Mesenchymal stem cell (in vitro differentiated cells and primary cell): ENCODE measurements around the gene AADACL3.

Experiments used
- DNase-seq: peaks from one replicate; pipeline ENCODE4 v3.0.0-alpha.2; 2013
- H2AFZ ChIP-seq: one replicate; pipeline ENCODE4 v1.6.1; 2013; ENCODE audit warnings: low read depth, mild to moderate bottlenecking, control low read depth, inconsistent platforms, low read length, moderate library complexity
- H2AK5ac ChIP-seq: 2 replicates; pipeline ENCODE4 v1.6.1; 2013; ENCODE audit warnings: low read length, moderate library complexity, mild to moderate bottlenecking, inconsistent platforms; ENCODE audit not compliant: severe bottlenecking
- H2BK120ac ChIP-seq: one replicate; pipeline ENCODE4 v1.6.1; 2013; ENCODE audit warnings: low read depth, mild to moderate bottlenecking, inconsistent platforms, low read length, moderate library complexity
- H2BK12ac ChIP-seq, 2 experiments: one replicate each; pipeline ENCODE4 v1.6.1; 2013; ENCODE audit warnings: inconsistent platforms in 2 of 2, low read length in 2 of 2, mild to moderate bottlenecking in 2 of 2, moderate library complexity in 2 of 2, control low read depth in 1 of 2
- H2BK15ac ChIP-seq: one replicate; pipeline ENCODE4 v1.6.1; 2013; ENCODE audit warnings: mild to moderate bottlenecking, low read depth, inconsistent platforms; ENCODE audit not compliant: poor library complexity, severe bottlenecking
- H2BK5ac ChIP-seq: 2 replicates; pipeline ENCODE4 v1.6.1; 2013; ENCODE audit warnings: low read depth, mild to moderate bottlenecking, low read length, control low read depth, inconsistent platforms; ENCODE audit not compliant: poor library complexity, severe bottlenecking
- H3K14ac ChIP-seq, 2 experiments: one replicate each; pipeline ENCODE4 v1.6.1; 2013; ENCODE audit warnings: inconsistent platforms in 2 of 2, low read length in 2 of 2, control low read depth in 1 of 2, mild to moderate bottlenecking in 1 of 2, moderate library complexity in 1 of 2
- H3K18ac ChIP-seq, 2 experiments: one replicate each; pipeline ENCODE4 v1.6.1; 2013; ENCODE audit warnings: inconsistent platforms in 2 of 2, low read length in 2 of 2, control low read depth in 1 of 2, low read depth in 1 of 2, mild to moderate bottlenecking in 1 of 2
- H3K23ac ChIP-seq, 2 experiments: one replicate each; pipeline ENCODE4 v1.6.1; 2013; ENCODE audit warnings: inconsistent platforms in 2 of 2, low read length in 2 of 2, mild to moderate bottlenecking in 2 of 2, moderate library complexity in 2 of 2, control low read depth in 1 of 2
- H3K27ac ChIP-seq: 2 replicates; pipeline ENCODE4 v1.5.1; 2013; ENCODE audit warnings: mild to moderate bottlenecking, moderate library complexity, low read length, control low read depth, inconsistent platforms; ENCODE audit not compliant: poor library complexity, severe bottlenecking
- H3K27me3 ChIP-seq, 2 experiments: 2 replicates each; pipeline versions ENCODE4 v1.6.1 to v1.7.0; 2013; ENCODE audit warnings: low read length in 2 of 2, mild to moderate bottlenecking in 2 of 2, moderate library complexity in 2 of 2, control low read depth in 1 of 2, inconsistent platforms in 1 of 2; ENCODE audit not compliant: control insufficient read depth in 1 of 2, insufficient read depth in 1 of 2
- H3K36me3 ChIP-seq, 2 experiments: 2 replicates each; pipeline versions ENCODE4 v1.6.1 to v1.7.0; 2013; ENCODE audit warnings: low read length in 2 of 2, control low read depth in 1 of 2, inconsistent platforms in 1 of 2, low read depth in 1 of 2, mild to moderate bottlenecking in 1 of 2; ENCODE audit not compliant: insufficient read depth in 2 of 2, control insufficient read depth in 1 of 2
- H3K4ac ChIP-seq, 2 experiments: one replicate each; pipeline ENCODE4 v1.6.1; 2013; ENCODE audit warnings: inconsistent platforms in 2 of 2, low read length in 2 of 2, mild to moderate bottlenecking in 2 of 2, moderate library complexity in 2 of 2, control low read depth in 1 of 2, low read depth in 1 of 2
- H3K4me1 ChIP-seq: 2 replicates; pipeline ENCODE4 v1.6.1; 2013; ENCODE audit warnings: low read depth, low read length, control low read depth; ENCODE audit not compliant: control insufficient read depth, insufficient read depth
- H3K4me2 ChIP-seq: 2 replicates; pipeline ENCODE4 v1.6.1; 2013; ENCODE audit warnings: low read length, mild to moderate bottlenecking, inconsistent platforms; ENCODE audit not compliant: poor library complexity, severe bottlenecking
- H3K4me3 ChIP-seq, 2 experiments: 2 replicates each; pipeline versions ENCODE4 v1.5.1 to v1.7.0; 2013; ENCODE audit warnings: low read length in 2 of 2, mild to moderate bottlenecking in 2 of 2, control low read depth in 1 of 2, low read depth in 1 of 2; ENCODE audit not compliant: insufficient read depth in 1 of 2
- H3K79me1 ChIP-seq: replicated peaks from 2 replicates; pipeline ENCODE4 v1.6.1; 2013; ENCODE audit warnings: mild to moderate bottlenecking, control low read depth, low read length, inconsistent platforms; ENCODE audit not compliant: poor library complexity, severe bottlenecking
- H3K9ac ChIP-seq: 2 replicates; pipeline ENCODE4 v1.7.0; 2013; ENCODE audit warnings: mild to moderate bottlenecking, low read length, moderate library complexity
- H3K9me3 ChIP-seq: 2 replicates; pipeline ENCODE4 v1.7.0; 2013; ENCODE audit warnings: mild to moderate bottlenecking, low read length; ENCODE audit not compliant: control insufficient read depth
- H4K8ac ChIP-seq: one replicate; pipeline ENCODE4 v1.6.1; 2013; ENCODE audit warnings: inconsistent platforms, mild to moderate bottlenecking, low read length, moderate library complexity
- H4K91ac ChIP-seq: one replicate; pipeline ENCODE4 v1.6.1; 2013; ENCODE audit warnings: mild to moderate bottlenecking, low read length, inconsistent platforms
- WGBS: methylation state at CpG from one replicate; pipeline ENCODE4 v1.1.7; 2013; ENCODE audit warnings: mixed read lengths; 5-methylcytosine and 5-hydroxymethylcytosine counted together

AADACL3 gene

DNA sequence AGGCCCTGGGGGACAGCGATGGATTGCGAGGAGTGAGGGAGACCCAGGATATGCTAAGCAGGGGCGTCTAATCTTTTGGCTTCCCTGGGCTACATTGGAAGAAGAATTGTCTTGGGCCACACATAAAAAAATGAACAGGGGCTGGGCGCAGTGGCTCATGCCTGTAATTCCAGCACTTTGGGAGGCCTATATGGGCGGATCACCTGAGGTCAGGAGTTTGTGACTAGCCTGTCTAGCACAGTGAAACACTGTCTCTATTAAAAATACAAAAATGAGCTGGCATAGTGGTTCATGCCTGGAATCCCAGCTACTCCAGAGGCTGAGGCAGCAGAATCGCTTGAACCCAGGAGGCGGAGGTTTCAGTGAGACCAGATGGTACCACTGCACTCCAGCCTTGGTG is 46.9 kb downstream of the AADACL3 start:
- Histone ChIP-seq H3K27me3 (peaks cover 0 to 29% of the 10 kb centered on the region in 2 experiments), H3K9ac (no peak overlapping the region), H3K27ac (no peak overlapping the region), H2BK15ac (no peak overlapping the region), H3K14ac (no peak overlapping the region), H2AFZ (no peak overlapping the region), H3K4me2 (no peak overlapping the region), H3K79me1 (no peaks in the 10 kb centered on the region), H4K91ac (no peak overlapping the region), H3K9me3 (no peaks in the 10 kb centered on the region), H3K18ac (no peak overlapping the region), H3K4me3 (no peak overlapping the region), H3K36me3 (no peaks in the 10 kb centered on the region), H2AK5ac (no peak overlapping the region), H3K23ac (no peak overlapping the region), H2BK5ac (no peak overlapping the region), H4K8ac (no peak overlapping the region), H3K4me1 (no peaks in the 10 kb centered on the region), H2BK120ac (no peak overlapping the region), H3K4ac (no peak overlapping the region), H2BK12ac (no peak overlapping the region)
- 79% methylated on average over 7 of the region's 7 CpGs for WGBS
- DNase-seq = no peak

DNA sequence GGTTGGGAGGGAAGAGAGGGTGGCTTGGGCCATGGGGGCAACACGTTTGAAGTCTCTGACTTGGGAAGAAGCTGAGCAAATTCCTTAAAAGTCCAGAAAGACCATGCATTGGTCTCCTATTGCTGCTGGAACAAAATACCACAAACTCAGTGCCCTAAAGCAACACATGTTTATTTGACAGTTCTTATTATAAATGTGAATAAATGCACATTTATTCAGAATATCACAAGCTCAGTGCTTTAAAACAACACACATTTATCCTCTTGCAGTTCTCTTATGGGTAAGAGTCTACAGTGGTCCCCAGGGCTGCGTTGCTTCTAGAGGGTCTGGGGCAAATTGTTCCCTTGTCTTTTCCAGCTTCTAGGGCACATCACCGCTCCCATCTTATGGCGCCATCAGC is 47.6 kb downstream of the AADACL3 start:
- Histone ChIP-seq H4K91ac (no peak overlapping the region), H2BK12ac (no peak overlapping the region), H3K27me3 (peaks cover 0 to 29% of the 10 kb centered on the region in 2 experiments), H3K4me2 (no peak overlapping the region), H4K8ac (no peak overlapping the region), H3K14ac (no peak overlapping the region), H2BK5ac (no peak overlapping the region), H3K23ac (no peak overlapping the region), H3K9me3 (no peaks in the 10 kb centered on the region), H3K9ac (no peak overlapping the region), H3K4ac (no peak overlapping the region), H3K18ac (no peak overlapping the region), H3K79me1 (no peaks in the 10 kb centered on the region), H2AFZ (no peak overlapping the region), H3K4me1 (no peaks in the 10 kb centered on the region), H2AK5ac (no peak overlapping the region), H3K36me3 (no peaks in the 10 kb centered on the region), H3K4me3 (no peak overlapping the region), H2BK15ac (no peak overlapping the region), H2BK120ac (no peak overlapping the region), H3K27ac (no peak overlapping the region)
- DNase-seq = no peak
- WGBS = 78% methylated on average over 3 of the region's 4 CpGs

DNA sequence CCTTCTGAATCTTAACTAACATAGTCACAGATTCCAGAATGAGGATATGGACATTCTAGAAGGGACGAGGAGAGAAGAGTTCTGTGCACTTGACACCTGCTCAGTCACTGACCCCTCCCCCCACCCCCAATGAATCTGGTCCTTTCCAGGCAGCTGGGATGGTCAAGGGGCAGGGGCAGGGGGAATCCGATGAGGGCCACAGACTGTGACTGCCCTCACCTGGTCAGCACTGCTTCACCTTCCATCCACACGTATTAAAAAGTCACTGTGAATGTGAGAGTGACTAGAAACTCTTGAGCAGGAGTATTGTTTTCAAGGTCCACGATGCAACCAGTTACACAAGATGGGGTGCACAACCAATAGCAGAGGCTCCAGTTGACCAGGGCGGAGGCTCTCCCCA is 48.1 kb downstream of the AADACL3 start:
- Histone ChIP-seq H3K18ac (no peak overlapping the region), H2BK120ac (no peak overlapping the region), H3K36me3 (no peaks in the 10 kb centered on the region), H3K9ac (no peak overlapping the region), H3K4me3 (no peak overlapping the region), H3K14ac (no peak overlapping the region), H3K27me3 (peaks cover 0 to 26% of the 10 kb centered on the region in 2 experiments), H2BK5ac (no peak overlapping the region), H2AK5ac (no peak overlapping the region), H3K4ac (no peak overlapping the region), H2BK12ac (no peak overlapping the region), H3K4me2 (no peak overlapping the region), H4K91ac (no peak overlapping the region), H3K4me1 (no peaks in the 10 kb centered on the region), H3K9me3 (no peaks in the 10 kb centered on the region), H4K8ac (no peak overlapping the region), H3K27ac (no peak overlapping the region), H3K23ac (no peak overlapping the region), H3K79me1 (no peaks in the 10 kb centered on the region), H2BK15ac (no peak overlapping the region), H2AFZ (no peak overlapping the region)
- DNase-seq = no peak
- 44% methylated on average over 3 of the region's 5 CpGs for WGBS

DNA sequence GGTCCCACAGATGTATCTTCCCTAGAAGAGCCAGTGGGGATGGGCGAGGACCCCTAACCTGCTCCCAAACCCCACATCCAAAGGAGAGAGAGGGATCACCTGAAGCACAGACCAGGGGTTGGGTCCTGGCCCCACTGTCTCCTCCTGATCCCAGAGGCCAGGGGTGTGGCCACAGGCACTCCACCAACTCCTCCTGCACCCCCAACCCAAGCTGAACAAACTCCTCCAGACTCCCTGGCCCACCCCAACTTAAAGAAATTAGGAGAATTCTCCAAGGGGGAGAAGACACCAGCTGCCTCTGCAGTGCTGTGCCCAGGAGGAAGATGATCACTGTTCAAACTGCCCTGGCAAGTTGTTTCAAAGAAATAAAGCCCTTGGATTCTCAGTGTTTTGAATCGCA is 53.1 kb downstream of the AADACL3 start:
- no peak for DNase-seq
- Histone ChIP-seq H3K4me3 (no peak overlapping the region), H4K8ac (no peak overlapping the region), H3K9me3 (no peaks in the 10 kb centered on the region), H2AK5ac (no peak overlapping the region), H3K9ac (no peak overlapping the region), H2BK12ac (no peak overlapping the region), H2AFZ (no peak overlapping the region), H3K14ac (no peak overlapping the region), H3K27me3 (peaks cover 0 to 18% of the 10 kb centered on the region in 2 experiments), H2BK15ac (no peak overlapping the region), H3K79me1 (no peaks in the 10 kb centered on the region), H3K4ac (no peak overlapping the region), H3K18ac (no peak overlapping the region), H3K36me3 (no peaks in the 10 kb centered on the region), H4K91ac (no peak overlapping the region), H3K27ac (no peak overlapping the region), H3K4me1 (no peaks in the 10 kb centered on the region), H2BK5ac (no peak overlapping the region), H2BK120ac (no peak overlapping the region), H3K4me2 (no peak overlapping the region), H3K23ac (no peak overlapping the region)
- WGBS = 54% methylated on average over 1 of the region's 2 CpGs
